ENCODE data around the gene OPN1MW2.
"Not testable (repeated sequence)": the region's sequence is repeated elsewhere in the genome, so short reads cannot be mapped to it uniquely, and the experiment has no call there.

OPN1MW2 gene

GRCh38 chrX:154219456-154219855 is at the start of gene OPN1MW2:
OPN1MW2 (plus strand) TSS chrX:154219756; CDS start chrX:154219816, 60 bp downstream.
- not testable (repeated sequence) for DNase-seq

DNA sequence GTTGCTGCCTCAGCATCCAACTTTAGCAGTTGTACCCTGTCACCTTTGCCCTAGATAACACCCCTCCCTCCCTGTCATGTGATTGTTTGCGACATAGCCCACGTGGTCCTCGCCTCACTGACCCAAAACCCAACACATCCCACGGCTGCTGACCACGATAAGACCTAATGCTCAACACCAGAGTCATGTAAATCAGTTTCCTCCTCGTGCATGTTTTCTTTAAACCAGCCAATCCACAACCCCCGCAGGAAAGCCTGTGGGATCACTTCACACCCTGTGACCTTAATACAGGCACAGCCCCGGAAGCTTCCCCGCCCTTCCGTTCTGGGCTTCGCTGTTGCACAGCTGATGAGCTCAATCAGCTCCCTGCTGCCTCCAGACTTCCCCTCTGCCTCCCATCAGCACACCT is 47.0 kb upstream of the OPN1MW2 start:
- not testable (repeated sequence) for DNase-seq

DNA sequence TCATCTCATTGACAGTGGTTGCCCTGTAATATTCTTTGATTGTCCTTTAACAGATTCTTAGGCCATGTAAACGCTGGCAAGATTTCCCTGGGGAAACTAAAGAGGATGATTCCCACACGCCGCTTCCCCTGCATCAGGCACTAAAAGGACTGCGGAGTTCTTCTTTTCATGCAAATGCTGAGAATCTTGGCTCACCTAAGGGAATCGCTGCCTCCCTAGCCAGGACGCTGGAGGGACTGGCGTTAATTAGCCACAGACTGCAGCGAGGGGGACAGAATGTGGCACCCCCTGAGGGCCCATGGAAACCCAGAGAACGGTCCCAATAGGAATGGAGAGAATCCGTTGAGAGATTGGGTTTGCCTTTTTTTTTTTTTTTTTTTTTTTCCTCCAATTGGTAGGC is 45.2 kb upstream of the OPN1MW2 start:
- DNase-seq, result not testable (repeated sequence)

- DNase-seq, result not testable (repeated sequence)
These were observed 37.3 kb upstream of the OPN1MW2 start, which contains the start of gene OPN1MW for GRCh38 chrX:154182296-154182695. OPN1MW (plus strand) TSS chrX:154182596; CDS start chrX:154182678, 82 bp downstream.

GRCh38 chrX:154183794-154184193 is 35.8 kb upstream of the OPN1MW2 start:
- not testable (repeated sequence) for DNase-seq

GRCh38 chrX:154192846-154193245 is 26.7 kb upstream of the OPN1MW2 start:
- DNase-seq, result not testable (repeated sequence)

GRCh38 chrX:154194316-154194715 is 25.2 kb upstream of the OPN1MW2 start:
- not testable (repeated sequence) for DNase-seq

DNA sequence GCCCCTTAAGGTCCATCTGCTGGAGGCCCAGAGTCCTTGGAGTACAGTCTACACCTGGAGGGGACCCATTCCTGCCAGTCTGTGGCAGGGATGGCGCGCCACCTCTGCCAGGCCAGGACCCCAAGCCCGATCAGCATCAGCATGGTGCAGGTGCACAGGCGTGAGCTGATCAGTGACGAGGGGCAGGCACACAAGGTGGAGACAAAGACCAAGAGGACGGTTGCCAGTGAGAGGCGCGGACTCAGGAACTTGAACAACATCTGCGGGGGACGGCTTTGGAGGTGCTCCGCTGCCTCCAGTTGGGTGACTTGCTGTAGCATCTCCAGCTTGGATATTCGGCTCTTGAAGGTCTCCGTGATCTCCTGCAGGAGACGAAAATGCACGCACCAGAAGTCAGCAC is 23.1 kb upstream of the OPN1MW2 start:
- not testable (repeated sequence) for DNase-seq

- DNase-seq, result not testable (repeated sequence)
These were observed 9.7 kb upstream of the OPN1MW2 start for GRCh38 chrX:154209670-154210418.

- not testable (repeated sequence) for DNase-seq
These were observed 8.5 kb upstream of the OPN1MW2 start for GRCh38 chrX:154211057-154211456.

DNA sequence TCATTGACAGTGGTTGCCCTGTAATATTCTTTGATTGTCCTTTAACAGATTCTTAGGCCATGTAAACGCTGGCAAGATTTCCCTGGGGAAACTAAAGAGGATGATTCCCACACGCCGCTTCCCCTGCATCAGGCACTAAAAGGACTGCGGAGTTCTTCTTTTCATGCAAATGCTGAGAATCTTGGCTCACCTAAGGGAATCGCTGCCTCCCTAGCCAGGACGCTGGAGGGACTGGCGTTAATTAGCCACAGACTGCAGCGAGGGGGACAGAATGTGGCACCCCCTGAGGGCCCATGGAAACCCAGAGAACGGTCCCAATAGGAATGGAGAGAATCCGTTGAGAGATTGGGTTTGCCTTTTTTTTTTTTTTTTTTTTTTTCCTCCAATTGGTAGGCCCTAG is 8.1 kb upstream of the OPN1MW2 start:
- DNase-seq, result not testable (repeated sequence)

GRCh38 chrX:154225292-154225691 is 5.7 kb downstream of the OPN1MW2 start:
- DNase-seq, result not testable (repeated sequence)

DNA sequence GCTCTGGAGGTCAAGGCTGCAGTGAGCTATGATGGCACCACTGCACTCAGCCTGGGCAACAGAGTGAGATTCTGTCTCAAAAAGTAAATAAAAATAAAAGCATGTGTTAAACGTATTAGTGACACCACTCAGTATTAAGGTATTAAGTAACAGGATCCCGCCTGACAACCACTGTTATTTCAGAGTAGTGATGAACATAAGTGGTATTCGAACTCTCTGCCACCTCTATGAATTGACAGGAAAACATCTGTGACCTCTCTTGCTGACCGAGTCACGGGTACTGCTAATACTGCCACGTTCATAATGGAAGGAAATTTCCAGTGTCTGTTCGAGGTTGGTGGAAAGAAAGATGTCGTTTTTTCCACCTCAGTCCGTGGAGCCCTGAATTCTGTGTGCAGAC is 7.2 kb downstream of the OPN1MW2 start:
- DNase-seq, result not testable (repeated sequence)

DNA sequence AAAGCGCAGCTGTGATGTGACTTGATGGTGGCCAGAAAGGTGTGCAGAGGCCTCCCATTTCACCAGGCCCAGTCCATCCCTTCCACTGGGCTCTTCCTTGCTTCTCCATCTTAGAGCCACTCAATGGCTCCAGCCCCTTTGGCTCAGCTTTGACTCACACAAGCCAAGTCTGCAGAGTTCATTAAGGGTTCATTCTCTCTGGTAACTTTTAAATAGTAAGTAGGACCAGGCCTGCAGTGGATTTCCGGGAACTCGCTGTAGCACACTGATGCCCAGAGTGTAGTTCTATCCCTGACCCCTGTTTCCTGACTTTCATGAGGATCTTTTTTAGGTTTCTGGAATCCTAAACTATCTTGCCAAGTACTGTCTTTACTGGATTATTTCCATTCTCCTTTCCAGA is 11.9 kb downstream of the OPN1MW2 start:
- DNase-seq, result not testable (repeated sequence)

GRCh38 chrX:154233620-154234019 is 14.1 kb downstream of the OPN1MW2 start:
- DNase-seq, result not testable (repeated sequence)

DNA sequence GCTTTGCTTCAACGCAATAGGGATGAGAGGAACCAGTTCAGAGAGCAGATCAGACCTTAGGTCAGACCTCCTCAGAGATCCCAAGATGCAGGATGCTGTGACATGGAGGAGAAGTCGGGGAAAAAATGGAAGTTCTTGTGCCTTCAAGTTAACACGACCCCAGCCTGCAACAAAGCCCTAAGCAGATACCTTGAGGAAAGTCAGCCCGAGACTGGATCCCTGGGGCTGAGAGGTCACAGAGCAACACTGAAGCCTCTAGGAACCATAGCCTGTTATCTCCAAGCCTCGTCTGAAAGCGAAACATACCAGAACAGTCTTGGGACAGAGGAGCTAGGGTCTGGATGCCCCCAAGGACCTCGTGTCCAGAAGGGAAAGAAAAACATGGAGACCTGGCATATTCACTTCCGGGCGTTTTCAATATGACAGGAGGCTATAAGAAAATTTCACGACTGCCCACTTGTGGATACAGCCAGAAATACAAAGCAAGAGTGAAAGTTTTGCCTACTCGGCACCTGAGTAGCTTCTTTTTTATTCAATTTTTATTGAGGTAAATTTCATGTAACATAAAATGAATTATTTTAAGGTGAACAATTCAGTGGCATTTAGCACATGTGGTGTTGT is 19.5 kb downstream of the OPN1MW2 start:
- not testable (repeated sequence) for DNase-seq

GRCh38 chrX:154239982-154240503 is 20.5 kb downstream of the OPN1MW2 start:
- not testable (repeated sequence) for DNase-seq

- DNase-seq, result not testable (repeated sequence)
These were observed 28.0 kb downstream of the OPN1MW2 start for GRCh38 chrX:154247377-154248045.

- not testable (repeated sequence) for DNase-seq
These were observed 28.5 kb downstream of the OPN1MW2 start for GRCh38 chrX:154248076-154248475.

GRCh38 chrX:154257282-154257681 is 37.7 kb downstream of the OPN1MW2 start, which contains the start of gene OPN1MW3:
OPN1MW3 (plus strand) TSS chrX:154257582; CDS start chrX:154257620, 38 bp downstream.
- DNase-seq, result not testable (repeated sequence)

DNA sequence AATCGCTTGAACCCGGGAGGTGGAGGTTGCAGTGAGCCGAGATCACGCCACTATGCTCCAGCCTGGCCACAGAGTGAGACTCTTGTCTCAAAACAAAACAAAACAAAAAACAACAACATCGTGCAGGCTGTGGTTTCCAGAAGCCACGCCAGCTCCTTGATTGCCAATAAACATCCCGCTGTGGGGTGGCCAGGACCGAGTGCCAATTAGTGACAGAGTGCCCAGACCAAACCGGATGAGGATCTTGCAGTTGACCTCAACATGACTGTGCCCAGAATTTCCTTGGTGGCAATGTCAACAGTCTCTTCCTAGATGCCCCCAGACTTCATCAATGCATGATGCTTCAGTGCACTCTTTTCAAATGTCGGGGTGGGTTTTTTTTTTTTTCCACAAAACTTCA is 39.2 kb downstream of the OPN1MW2 start:
- not testable (repeated sequence) for DNase-seq

- not testable (repeated sequence) for DNase-seq
These were observed 43.5 kb downstream of the OPN1MW2 start for GRCh38 chrX:154263072-154263471.

- not testable (repeated sequence) for DNase-seq
These were observed 49.7 kb downstream of the OPN1MW2 start for GRCh38 chrX:154269245-154269644.
